Measurements from ENCODE around the gene VPS13A.
A peak's percentile ranks its signal among the peaks of the same experiment; 100 is the strongest.
"Not testable (repeated sequence)": the region's sequence is repeated elsewhere in the genome, so short reads cannot be mapped to it uniquely, and the experiment has no call there.

VPS13A gene

GRCh38 chr9:77316058-77316457 is 138.7 kb downstream of the VPS13A start:
- DNase-seq, result no peak

DNA sequence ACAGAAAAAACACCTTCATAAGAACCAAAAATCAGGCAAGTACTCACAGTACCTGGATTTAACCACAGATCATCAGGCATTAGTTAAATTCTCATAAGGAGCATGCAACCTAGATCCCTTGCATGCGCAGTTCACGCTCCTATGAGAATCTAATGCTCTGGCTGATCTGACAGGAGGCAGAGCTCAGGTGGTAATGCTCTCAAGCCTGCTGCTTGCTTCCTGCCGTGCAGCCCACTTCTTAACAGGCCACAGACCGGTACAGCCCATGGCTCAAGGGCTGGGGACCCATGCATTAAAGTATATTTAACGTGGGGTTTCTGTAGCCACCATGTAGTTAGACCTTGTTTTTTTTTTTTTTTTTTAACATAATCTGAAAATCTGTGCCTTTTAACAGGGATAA is 147.7 kb downstream of the VPS13A start:
- no peak for DNase-seq

GRCh38 chr9:77328102-77328501 is 150.8 kb downstream of the VPS13A start:
- no peak for DNase-seq

GRCh38 chr9:77370064-77370463 is 192.7 kb downstream of the VPS13A start:
- no peak for DNase-seq

GRCh38 chr9:77374266-77374665 is 196.9 kb downstream of the VPS13A start:
- no peak for DNase-seq

DNA sequence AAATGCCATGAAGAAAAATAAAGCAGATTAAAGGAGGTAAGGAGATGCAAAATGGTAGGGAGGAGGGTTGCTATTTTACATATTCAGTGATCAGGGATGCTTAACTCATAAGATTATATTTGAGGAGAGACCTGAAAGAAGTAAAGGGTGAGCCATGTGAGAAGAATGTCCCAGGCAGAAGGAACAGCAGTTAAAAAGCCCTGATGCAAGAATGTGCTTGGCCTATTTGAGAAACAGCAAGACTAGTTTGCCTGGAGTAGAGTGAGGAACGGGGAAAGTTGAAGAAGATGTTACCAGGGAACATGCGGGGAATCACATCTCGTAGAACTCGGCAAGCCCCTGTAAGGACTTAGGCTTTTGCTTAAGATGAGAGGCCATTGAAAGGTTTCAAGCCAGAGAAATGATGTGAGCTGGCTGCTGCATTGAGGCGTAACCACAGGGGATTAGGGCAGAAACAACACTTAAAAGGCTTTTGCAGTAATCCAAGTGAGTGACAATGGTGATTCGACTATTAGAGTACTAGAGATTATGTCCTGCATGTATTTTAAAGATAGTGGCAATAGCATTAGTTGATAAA is 198.7 kb downstream of the VPS13A start:
- DNase-seq, result no peak

DNA sequence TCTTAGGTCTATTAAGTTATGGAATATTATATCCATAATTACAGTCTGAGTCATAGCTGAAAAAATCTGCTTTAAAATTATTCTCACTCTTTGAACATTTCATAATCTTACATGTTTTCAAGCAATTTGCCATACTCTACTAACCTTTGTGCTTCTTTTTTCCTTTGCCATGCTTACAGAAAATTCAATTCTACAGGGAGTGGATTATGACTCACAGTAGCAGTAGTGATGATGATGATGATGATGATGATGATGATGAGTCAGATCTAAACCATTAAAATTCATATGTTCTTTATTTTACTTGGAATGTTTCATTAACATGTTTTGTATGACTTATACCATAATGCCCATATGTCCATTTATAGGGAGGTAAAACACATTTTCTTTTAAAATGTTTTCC is 207.1 kb downstream of the VPS13A start:
- DNase-seq, result no peak

GRCh38 chr9:77386187-77386586 is 208.9 kb downstream of the VPS13A start:
- DNase-seq, result no peak

DNA sequence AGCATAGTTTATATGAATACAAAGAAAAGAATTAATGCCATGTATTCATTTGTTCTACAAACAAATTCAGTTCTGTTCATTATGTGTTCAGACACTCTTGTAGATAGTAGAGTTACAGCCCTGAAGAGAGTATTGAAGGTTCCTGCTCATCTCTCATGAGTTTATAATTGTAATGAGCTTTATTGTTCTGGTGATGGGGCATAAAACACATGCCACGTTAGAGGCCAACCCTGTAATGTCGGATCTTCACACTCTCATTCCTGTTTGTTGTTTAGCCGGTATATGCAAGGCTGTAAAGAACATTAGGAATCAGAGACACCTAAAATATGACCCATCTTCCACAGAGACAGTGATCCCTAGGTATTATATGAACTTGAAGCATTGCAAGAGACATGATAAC is 214.5 kb downstream of the VPS13A start:
- DNase-seq, result no peak

DNA sequence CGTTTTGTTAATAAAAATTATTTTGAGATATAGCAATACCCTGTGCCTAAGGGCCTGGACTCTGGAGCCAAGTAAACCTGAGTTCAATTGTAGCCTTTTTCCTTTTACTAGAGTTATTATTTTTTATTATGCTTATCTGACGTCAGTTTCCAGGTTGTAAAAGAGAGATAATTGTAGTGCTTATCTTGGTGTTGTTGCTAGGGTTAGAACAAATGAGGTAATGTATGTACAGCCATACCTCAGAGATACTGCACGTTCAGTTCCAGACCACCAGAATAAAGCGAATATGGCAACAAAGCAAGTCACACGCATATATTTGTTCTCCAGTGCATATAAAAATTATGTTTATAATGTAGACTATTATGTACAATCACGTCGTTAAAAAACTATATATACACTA is 215.0 kb downstream of the VPS13A start:
- DNase-seq, result no peak

- DNase-seq, result not testable (repeated sequence)
Measured at GRCh38 chr9:77398581-77398980, 221.2 kb downstream of the VPS13A start.

DNA sequence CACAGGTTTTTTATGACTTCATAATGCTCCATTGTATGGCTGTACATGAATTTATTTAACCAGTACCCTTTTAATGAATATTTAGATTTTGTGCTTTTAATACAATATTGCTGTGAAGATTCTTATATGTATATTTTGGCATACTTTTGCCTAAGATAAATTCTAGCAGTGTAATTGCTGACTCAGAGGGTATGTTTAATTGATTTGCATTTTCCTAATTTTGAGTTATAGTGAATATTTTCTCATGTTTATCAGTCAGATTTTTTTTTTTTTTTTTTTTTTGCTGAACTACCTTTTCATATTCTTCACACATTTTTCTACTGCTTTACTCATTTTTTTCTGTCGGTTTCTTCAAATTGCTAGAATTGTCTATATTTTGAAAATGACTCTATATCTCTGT is 222.6 kb downstream of the VPS13A start:
- no peak for DNase-seq

DNA sequence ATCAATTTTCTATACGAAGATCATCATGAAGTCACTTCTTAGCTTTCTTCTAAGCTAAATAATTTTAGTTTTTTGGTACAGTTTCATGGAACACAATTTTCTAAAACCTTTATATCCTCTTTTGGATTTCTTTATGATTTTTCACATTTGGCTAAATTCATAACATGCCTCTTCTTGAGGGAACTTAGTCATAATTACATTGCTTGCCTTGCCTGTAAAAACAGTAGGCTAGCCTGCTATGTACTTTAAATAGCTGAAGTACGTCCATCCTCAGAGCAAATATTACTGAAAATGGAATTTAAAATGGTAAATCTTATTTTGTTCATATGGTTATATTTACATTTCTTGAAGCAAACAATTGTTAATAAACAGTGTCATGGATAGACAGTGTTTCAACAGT is 225.0 kb downstream of the VPS13A start:
- DNase-seq, result no peak

DNA sequence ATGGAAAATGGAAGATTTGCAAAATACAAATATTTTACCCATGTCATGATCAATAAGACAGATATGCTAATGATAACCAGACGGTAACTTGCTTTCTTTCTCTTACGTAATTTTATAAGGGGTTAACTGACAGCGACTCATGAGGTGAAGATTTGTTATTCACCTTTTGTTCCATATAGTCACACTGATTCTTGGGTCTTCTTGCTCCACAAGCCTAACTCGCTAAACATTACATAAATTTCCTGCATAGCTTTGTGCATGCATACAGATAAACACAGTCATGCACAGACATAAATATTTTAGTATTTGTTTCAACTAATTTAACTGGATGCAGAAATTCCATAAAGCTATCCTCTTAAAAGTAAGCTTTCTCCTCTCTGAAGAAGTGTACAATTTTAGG is 225.9 kb downstream of the VPS13A start:
- no peak for DNase-seq

- DNase-seq, result not testable (repeated sequence)
Measured at GRCh38 chr9:77408521-77408920, 231.2 kb downstream of the VPS13A start.

DNA sequence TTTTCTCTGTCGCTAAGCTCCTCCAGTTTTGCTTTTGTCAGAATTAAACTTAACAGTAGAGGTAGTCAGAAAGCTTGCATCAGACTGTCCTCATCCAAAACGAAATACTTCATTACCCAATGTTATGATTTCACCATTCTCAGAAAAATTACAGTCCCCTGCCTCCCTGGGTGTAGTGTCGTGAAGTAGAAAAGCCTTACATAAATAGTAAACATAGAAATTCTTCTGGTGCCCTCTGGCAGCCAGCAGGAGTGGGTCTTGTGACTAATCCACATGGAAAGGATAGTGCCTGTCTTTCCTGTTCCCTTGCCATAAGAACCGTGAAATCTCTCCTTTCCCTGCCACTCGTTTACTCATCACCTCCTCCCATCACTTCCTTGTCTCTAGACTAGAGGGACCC is 240.2 kb downstream of the VPS13A start:
- peak; percentile 78 for DNase-seq

- DNase-seq, result no peak
Measured at GRCh38 chr9:77418226-77418625, 240.9 kb downstream of the VPS13A start.

DNA sequence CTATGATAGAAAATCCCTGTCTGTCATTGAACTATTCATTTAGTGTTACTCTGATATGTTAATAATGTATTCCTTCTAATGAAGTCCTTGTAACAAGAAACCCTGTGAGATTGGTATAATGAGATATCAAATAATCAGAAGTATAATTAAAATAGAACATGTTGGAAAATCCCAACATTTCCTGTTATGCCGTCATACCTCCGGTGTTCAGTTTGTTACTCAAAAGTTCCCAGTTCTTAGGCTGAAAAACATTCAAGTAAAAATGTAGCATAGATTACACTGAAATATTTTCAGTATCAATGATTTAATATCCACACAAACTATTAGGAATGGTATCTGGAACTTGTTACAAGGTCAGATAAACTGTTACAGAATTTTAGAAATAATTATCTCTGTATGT is 243.3 kb downstream of the VPS13A start:
- no peak for DNase-seq

DNA sequence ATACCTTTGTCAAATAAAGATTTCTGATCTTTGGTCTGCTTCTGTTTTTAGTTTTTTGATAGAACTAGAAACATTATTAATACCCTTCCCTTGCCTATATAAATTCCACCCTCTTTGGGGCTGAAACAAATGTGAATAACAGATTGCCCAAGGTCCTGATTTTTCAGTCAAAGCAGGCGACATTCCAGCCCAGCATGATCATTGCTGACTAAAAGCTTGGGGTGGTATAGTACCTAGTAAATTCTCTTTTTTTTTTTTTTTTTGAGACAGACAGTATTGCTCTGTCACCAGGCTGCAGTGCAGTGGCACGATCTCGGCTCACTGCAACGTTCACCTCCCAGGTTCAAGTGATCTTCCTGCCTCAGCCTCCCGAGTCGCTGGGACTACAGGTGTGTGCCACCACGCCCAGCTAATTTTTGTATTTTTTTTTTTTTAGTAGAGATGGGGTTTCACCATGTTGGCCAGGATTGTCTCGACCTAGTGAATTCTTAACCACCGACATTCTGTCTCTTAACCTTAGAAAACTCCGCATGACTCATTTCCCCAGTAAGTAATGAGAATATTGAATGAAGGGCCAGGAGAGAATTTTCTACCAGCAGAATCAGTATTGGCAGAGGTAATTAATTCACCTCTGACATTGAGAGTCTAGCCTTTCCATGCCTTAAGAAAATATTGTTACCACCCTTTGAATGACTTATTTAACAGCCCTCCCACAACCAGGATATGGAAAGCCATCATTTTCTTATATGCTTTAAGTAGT is 244.4 kb downstream of the VPS13A start:
- no peak for DNase-seq

DNA sequence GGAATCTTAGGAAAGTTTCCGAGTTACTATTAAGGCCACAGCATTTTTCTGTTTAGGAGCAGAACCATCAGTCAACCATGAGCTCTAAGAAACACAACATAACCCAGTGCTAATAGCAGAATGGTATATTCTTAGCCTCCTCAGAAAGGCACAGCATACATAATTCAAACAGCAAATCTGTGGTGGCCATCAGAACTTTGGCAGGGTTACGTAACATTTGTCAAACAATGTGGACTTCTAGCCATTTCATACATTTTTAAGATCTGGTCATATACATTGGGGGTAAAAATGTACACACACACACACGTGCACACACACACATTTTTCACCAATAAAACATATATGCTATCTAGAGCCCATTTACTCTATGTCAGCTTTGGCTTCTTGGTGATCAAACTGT is 245.6 kb downstream of the VPS13A start:
- DNase-seq, result no peak

DNA sequence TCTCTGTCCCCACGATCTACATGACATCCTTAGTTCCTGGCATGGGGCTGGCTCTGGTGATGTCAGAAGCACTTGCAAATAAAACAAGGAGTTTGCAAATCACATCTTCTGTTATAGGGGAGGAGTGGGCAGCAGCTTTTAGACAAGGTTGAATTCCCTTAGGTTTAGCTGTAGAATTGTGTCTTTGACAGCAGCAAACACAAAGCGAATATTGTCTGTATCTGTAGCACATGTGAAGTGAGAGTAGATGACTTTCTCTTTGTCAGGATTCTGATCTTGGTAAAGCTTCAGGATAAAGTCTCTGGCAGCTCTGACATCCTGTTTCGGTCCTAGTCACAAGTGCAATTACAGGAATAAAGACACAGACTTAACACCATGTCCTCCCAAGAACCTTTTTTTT is 246.5 kb downstream of the VPS13A start:
- DNase-seq, result no peak

- DNase-seq, result no peak
Measured at GRCh38 chr9:77424993-77425392, 247.7 kb downstream of the VPS13A start.

- DNase-seq, result no peak
Measured at GRCh38 chr9:77426712-77427111, 249.4 kb downstream of the VPS13A start.

DNA sequence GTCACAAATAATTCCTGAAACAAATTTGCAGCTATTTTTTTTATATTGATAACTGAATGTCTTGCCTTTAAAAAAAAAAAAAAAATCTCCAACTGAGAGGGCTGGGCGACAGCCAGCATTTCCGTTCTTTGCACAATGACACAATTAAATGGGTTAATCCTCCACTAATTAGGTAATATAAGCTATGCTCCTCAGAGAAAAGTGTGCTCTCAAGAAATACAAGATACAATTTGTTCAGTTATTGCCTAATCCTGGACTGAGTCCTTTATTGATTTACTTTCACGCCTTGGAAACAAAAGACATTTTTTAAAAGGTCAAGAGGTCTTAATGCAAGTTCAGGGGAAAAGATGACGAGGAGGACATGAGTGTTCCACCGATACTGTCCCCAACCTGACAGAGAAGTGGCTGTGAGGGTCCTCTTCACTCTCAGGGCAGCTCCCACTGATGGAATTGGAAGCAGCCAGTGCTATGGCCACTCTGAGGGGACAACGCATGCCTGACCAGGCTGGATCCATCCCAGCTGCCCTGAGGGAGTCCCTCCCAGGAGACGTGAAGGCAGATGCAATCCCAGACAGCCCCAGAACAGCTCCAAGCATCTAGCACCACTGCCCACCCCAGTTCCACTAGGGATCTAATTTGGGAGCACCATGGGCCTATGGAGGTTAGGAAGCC is 250.1 kb downstream of the VPS13A start:
- no peak for DNase-seq
